RWPE1 (cell line): Measurements from ENCODE around the gene EMILIN3.

Experiments used
- CTCF ChIA-PET: fragments of 350-600 bp; sonication (Branson Sonifier 250); formaldehyde crosslinking; extraction: SDS; loops from one replicate; lab custom pipeline; 2021; lab: Yijun Ruan, JAX
- POLR2A ChIA-PET: fragments of 400-600 bp; formaldehyde crosslinking; extraction: SDS; loops from one replicate; lab custom pipeline; 2020; ENCODE audit warnings: antibody characterized with exemption; ENCODE audit not compliant: low non-redundant PET; lab: Yijun Ruan, JAX
- DNase-seq: peaks from one replicate; pipeline ENCODE4 v3.0.0; 2012; ENCODE audit warnings: low spot score
- H3K27ac ChIP-seq: fragments of 450-650 bp; 2 replicates; pipeline ENCODE4 v1.5.1; 2017
- CTCF ChIP-seq: fragments of 450-650 bp; conservative IDR thresholded peaks from 2 replicates; pipeline ENCODE4 v1.5.1; 2017; ENCODE audit warnings: low read depth, mild to moderate bottlenecking

The EMILIN3 gene

GRCh38 chr20:41320976-41321375 is 45.6 kb downstream of the EMILIN3 start:
- CTCF ChIA-PET = interaction anchor here (1.6 to 1.9 kb wide), 2 partner anchors 18 to 148 kb away, joined by 4 to 6 read pairs; no protein-coding TSS in a partner anchor
- no peak for DNase-seq
- H3K27ac ChIP-seq = peak overlapping the region; percentile 30
- POLR2A ChIA-PET = no interaction called here
- TF ChIP-seq CTCF = no peak

GRCh38 chr20:41320441-41320840 is 46.2 kb downstream of the EMILIN3 start:
- ChIA-PET CTCF (interaction anchor here (1.6 kb wide), 1 partner anchor 19 kb away, joined by 4 read pairs; no protein-coding TSS in a partner anchor), POLR2A (no interaction called here)
- DNase-seq = no peak
- no peak for TF ChIP-seq CTCF
- H3K27ac ChIP-seq = no peak overlapping the region

- ChIA-PET POLR2A (no interaction called here), CTCF (interaction anchor here (0.9 to 2.3 kb wide), 4 partner anchors 21 to 146 kb away, joined by 3 to 9 read pairs (median 4); no protein-coding TSS in a partner anchor)
- no peak for TF ChIP-seq CTCF
- no peak overlapping the region; the same call in 1 of the 2 replicates for H3K27ac ChIP-seq
- no peak for DNase-seq
Observed at GRCh38 chr20:41318271-41318649, 48.4 kb downstream of the EMILIN3 start.

- DNase-seq = peak; percentile 100
- ChIA-PET POLR2A (interaction anchor here (0.6 to 1.2 kb wide), 2 partner anchors 9 to 11 kb away, joined by 4 to 6 read pairs; no protein-coding TSS in a partner anchor), CTCF (interaction anchor here (1.2 to 2.3 kb wide), 3 partner anchors 56 to 145 kb away, joined by 3 to 9 read pairs (median 3); no protein-coding TSS in a partner anchor)
- H3K27ac ChIP-seq = peak within 1 kb of the TSS; percentile 94
- TF ChIP-seq CTCF = no peak
Observed at GRCh38 chr20:41317546-41318270, 48.9 kb downstream of the EMILIN3 start, which contains the start of gene ZHX3. ZHX3 (minus strand) TSS chr20:41317731; CDS start chr20:41204916, 112,815 bp downstream.

GRCh38 chr20:41316602-41317545 is 49.7 kb downstream of the EMILIN3 start:
- peak; percentile 95 for DNase-seq
- H3K27ac ChIP-seq = peak overlapping the region; percentile 94
- ChIA-PET CTCF (interaction anchor here (0.6 to 2.3 kb wide), 6 partner anchors 18 to 1882 kb away, joined by 3 to 9 read pairs (median 3); no protein-coding TSS in a partner anchor), POLR2A (interaction anchor here (0.6 to 1.2 kb wide), 2 partner anchors 10 to 12 kb away, joined by 4 to 6 read pairs; no protein-coding TSS in a partner anchor)
- no peak for TF ChIP-seq CTCF
